NB4 (cell line): ENCODE measurements around the gene PCDHA5.

Experiments
- DNase-seq: peaks from one replicate; pipeline ENCODE4 v3.0.0; 2010; ENCODE audit warnings: low read depth
- H3K4me3 ChIP-seq: one replicate; pipeline ENCODE4 v1.5.1; 2011; ENCODE audit warnings: mild to moderate bottlenecking, low read depth, low read length, moderate library complexity
- MYC ChIP-seq: IDR thresholded peaks from 2 replicates; pipeline ENCODE4 v1.6.1; 2011; ENCODE audit warnings: low read depth, low read length
- POLR2A ChIP-seq: IDR thresholded peaks from 2 replicates; pipeline ENCODE4 v1.6.1; 2011; ENCODE audit warnings: mild to moderate bottlenecking; ENCODE audit not compliant: insufficient read length; ENCODE audit errors: extremely low read depth
- TF ChIP-seq, protein P1 (sequence below): IDR thresholded peaks from 2 replicates; pipeline ENCODE4 v1.6.1; 2011; ENCODE audit warnings: low read depth, low read length
- TF ChIP-seq, protein P2 (sequence below): IDR thresholded peaks from one replicate; pipeline ENCODE4 v1.5.1; 2012; ENCODE audit warnings: low read depth, low read length

PCDHA5 gene

DNA sequence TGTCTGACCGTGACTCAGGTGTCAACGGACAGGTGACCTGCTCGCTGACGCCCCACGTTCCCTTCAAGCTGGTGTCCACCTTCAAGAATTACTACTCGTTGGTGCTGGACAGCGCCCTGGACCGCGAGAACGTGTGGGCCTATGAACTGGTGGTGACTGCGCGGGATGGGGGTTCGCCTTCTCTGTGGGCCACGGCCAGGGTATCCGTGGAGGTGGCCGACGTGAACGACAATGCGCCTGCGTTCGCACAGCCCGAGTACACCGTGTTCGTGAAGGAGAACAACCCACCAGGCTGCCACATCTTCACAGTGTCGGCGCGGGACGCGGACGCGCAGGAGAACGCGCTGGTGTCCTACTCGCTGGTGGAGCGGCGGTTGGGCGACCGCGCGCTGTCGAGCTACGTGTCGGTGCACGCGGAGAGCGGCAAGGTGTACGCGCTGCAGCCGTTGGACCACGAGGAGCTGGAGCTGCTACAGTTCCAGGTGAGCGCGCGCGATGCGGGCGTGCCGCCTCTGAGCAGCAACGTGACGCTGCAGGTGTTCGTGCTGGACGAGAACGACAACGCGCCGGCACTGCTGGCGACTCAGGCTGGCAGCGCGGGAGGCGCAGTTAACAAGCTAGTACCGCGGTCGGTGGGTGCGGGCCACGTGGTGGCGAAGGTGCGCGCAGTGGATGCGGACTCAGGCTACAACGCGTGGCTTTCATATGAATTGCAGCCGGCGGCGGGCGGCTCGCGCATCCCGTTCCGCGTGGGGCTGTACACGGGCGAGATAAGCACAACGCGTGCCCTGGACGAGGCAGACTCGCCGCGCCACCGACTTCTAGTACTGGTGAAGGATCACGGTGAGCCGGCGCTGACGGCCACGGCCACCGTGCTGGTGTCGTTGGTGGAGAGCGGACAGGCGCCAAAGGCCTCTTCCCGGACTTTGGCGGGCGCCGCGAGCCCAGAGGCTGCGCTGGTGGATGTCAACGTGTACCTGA is 49.1 kb downstream of the PCDHA5 start:
- no peak overlapping the region for H3K4me3 ChIP-seq
- DNase-seq, result no peak
- TF ChIP-seq, protein P1, sequence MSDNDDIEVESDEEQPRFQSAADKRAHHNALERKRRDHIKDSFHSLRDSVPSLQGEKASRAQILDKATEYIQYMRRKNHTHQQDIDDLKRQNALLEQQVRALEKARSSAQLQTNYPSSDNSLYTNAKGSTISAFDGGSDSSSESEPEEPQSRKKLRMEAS, result no peak
- no peak for TF ChIP-seq POLR2A
- TF ChIP-seq, protein P2, sequence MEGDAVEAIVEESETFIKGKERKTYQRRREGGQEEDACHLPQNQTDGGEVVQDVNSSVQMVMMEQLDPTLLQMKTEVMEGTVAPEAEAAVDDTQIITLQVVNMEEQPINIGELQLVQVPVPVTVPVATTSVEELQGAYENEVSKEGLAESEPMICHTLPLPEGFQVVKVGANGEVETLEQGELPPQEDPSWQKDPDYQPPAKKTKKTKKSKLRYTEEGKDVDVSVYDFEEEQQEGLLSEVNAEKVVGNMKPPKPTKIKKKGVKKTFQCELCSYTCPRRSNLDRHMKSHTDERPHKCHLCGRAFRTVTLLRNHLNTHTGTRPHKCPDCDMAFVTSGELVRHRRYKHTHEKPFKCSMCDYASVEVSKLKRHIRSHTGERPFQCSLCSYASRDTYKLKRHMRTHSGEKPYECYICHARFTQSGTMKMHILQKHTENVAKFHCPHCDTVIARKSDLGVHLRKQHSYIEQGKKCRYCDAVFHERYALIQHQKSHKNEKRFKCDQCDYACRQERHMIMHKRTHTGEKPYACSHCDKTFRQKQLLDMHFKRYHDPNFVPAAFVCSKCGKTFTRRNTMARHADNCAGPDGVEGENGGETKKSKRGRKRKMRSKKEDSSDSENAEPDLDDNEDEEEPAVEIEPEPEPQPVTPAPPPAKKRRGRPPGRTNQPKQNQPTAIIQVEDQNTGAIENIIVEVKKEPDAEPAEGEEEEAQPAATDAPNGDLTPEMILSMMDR, result no peak
- TF ChIP-seq MYC, result no peak
